ENCODE measurements around the gene UBE2G2.

UBE2G2 gene

DNA sequence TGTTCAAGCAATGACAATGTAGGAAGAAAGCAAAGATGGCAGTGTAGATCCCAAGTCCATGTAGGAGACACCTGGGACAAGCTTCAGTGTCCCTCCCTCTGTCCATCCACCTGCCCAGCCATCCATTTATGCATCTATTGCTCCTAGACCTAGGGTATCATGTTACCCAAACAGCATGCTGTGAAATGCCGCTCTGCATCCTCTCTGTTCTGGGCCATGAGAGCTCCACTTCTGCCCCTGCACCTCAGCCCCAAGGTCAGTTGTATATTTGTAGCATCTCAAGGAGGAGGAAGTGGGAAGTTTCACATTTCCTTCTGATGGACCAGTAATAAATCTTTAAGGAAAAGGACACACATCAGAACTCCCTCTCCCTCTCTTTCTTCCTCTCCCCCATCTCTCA lies 62.3 kb downstream of the UBE2G2 start:
- no CpG with 5 or more reads among the region's 1 CpG for WGBS (ENCODE audit: extremely low coverage, insufficient coverage, low lambda C conversion rate)
- Histone ChIP-seq H3K9ac (ENCODE audit: low read length) (no peak overlapping the region), H3K27me3 (ENCODE audit: insufficient read depth, low read length, poor library complexity) (no peaks in the 10 kb centered on the region), H2BK120ac (ENCODE audit: low read depth, low read length) (no peak overlapping the region), H3K79me1 (ENCODE audit: low read length) (no peaks in the 10 kb centered on the region), H3K36me3 (ENCODE audit: control insufficient read depth, insufficient read depth, low read length) (no peaks in the 10 kb centered on the region), H3K4me2 (ENCODE audit: low read length) (no peak overlapping the region), H3K56ac (ENCODE audit: low read length) (no peak overlapping the region), H3K79me2 (ENCODE audit: control insufficient read depth, insufficient read depth, low read length) (no peaks in the 10 kb centered on the region), H3K23ac (ENCODE audit: low read length) (no peak overlapping the region), H3K4ac (ENCODE audit: low read depth, low read length) (no peak overlapping the region), H2AK5ac (ENCODE audit: low read length) (no peak overlapping the region), H3K4me3 (ENCODE audit: low read length) (peak overlapping the region; percentile 9), H4K8ac (ENCODE audit: low read depth, low read length) (no peak overlapping the region), H4K5ac (ENCODE audit: low read length) (no peak overlapping the region), H3K4me1 (ENCODE audit: control insufficient read depth, low read depth, low read length) (no peaks in the 10 kb centered on the region), H2BK5ac (ENCODE audit: low read length) (no peak overlapping the region), H2BK15ac (replicated peaks; ENCODE audit: low read depth) (no peak overlapping the region), H3K18ac (ENCODE audit: low read length) (no peak overlapping the region), H3K27ac (ENCODE audit: low read depth, low read length) (no peak overlapping the region)
- DNase-seq = no peak

DNA sequence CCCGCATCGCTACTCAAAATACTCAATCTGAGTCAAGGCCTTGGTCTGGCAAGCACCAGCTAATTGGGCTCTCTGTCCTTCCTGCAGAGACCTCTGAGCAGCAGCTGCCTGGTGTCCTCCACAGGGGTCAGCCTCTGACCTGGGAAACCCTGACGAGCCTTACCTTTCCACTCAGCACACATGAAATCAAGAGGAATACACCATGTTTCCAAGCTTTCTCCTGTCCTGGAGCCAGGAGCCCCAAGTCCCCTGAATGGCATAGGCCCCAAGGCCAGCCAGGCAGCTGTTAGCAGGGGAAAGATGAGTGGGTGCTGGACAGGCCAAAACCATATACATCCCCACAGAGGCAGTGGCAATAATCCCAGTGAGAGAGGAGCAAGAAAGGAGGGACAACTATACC lies 63.0 kb downstream of the UBE2G2 start:
- DNase-seq = no peak
- no peak overlapping the region for H4K5ac ChIP-seq (ENCODE audit: low read length)
- no CpG with 5 or more reads among the region's 3 CpGs for WGBS (ENCODE audit: extremely low coverage, insufficient coverage, low lambda C conversion rate)

DNA sequence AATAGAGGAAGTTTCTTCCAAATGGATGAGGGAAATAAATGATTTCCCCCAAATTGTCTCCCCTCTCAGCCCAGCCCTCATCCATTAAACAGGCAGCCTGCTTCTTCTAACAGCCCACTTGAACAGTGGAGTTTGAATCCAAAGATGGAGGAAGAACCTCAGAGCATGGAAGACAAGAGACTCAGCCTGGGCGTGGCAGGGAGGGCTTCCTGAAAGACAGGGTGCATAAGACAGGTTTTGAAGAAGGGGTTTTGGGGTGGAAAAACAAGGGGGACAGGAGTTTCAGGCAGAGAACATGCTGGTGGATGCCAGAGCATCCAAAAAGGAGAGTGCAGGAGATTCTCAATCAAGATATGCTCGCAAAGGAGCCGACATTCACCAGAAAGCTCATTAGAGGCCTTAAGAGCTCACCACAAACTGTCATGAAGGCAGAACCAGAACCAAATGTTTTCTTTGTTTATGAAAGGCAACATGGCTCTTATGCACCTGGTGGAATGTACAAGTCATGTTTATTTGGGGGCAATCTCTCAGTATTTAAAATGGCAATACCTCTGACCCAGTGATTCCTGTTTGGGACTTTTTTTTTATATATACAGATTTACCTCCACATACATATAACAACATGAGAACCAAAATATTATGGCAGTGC lies 63.8 kb downstream of the UBE2G2 start:
- WGBS (ENCODE audit: extremely low coverage, insufficient coverage, low lambda C conversion rate) = no CpG with 5 or more reads among the region's 3 CpGs
- peak; percentile 75 for DNase-seq
- H4K5ac ChIP-seq (ENCODE audit: low read length) = no peak overlapping the region

More for the DNA sequence above, 63.0 kb downstream of the UBE2G2 start:
- Histone ChIP-seq H2BK15ac (replicated peaks; ENCODE audit: low read depth) (no peak overlapping the region), H3K36me3 (ENCODE audit: control insufficient read depth, insufficient read depth, low read length) (no peaks in the 10 kb centered on the region), H3K27me3 (ENCODE audit: insufficient read depth, low read length, poor library complexity) (no peaks in the 10 kb centered on the region), H3K9ac (ENCODE audit: low read length) (no peak overlapping the region), H3K4me3 (ENCODE audit: low read length) (peak overlapping the region; percentile 3), H3K27ac (ENCODE audit: low read depth, low read length) (no peak overlapping the region), H2AK5ac (ENCODE audit: low read length) (no peak overlapping the region), H3K4me1 (ENCODE audit: control insufficient read depth, low read depth, low read length) (no peaks in the 10 kb centered on the region), H3K56ac (ENCODE audit: low read length) (no peak overlapping the region), H3K23ac (ENCODE audit: low read length) (no peak overlapping the region), H2BK5ac (ENCODE audit: low read length) (no peak overlapping the region), H2BK120ac (ENCODE audit: low read depth, low read length) (no peak overlapping the region), H4K8ac (ENCODE audit: low read depth, low read length) (no peak overlapping the region), H3K4me2 (ENCODE audit: low read length) (no peak overlapping the region), H3K18ac (ENCODE audit: low read length) (no peak overlapping the region), H3K4ac (ENCODE audit: low read depth, low read length) (no peak overlapping the region), H3K79me2 (ENCODE audit: control insufficient read depth, insufficient read depth, low read length) (no peaks in the 10 kb centered on the region), H3K79me1 (ENCODE audit: low read length) (no peaks in the 10 kb centered on the region)

DNA sequence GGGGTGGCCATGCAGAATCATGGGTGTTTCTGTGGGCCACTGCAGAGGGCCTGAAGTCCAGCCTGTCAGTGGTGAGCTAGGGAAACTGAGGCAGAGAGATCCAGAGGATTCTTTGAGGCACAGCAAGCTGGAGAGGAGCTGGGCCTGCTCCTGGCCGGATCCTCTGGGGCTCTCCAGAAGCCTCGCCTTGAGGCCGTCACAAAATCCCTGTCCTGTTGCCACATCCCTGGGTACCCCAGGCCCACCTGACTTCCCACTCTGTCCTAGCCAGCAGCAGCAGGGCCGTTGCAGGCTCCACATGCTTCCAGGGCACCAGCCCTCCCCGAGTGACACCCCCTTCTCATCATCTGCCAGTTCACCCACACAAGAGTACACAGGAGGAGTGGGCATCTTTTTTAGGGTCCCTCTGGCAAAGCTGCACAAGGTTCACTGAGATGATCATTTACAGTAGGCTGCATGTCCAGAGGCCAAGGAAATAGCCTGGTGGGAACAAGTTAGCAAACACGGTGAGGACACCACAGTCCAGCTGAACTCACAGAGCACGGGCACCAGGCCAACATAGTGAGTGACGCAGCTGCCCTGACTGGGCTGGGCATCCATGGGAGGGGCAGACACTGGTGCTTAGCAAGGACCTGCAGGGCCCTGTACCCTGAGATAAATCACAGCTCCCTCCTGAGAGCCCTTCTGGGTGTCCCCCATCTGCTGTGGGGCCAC lies 65.2 kb downstream of the UBE2G2 start:
- no peak overlapping the region for H4K8ac ChIP-seq (ENCODE audit: low read depth, low read length)
- H3K18ac ChIP-seq (ENCODE audit: low read length) = no peak overlapping the region
- no peak overlapping the region for H2BK15ac ChIP-seq (replicated peaks; ENCODE audit: low read depth)
- no peak overlapping the region for H3K4me3 ChIP-seq (ENCODE audit: low read length)
- no peak overlapping the region for H3K23ac ChIP-seq (ENCODE audit: low read length)
- no CpG with 5 or more reads among the region's 8 CpGs for WGBS (ENCODE audit: extremely low coverage, insufficient coverage, low lambda C conversion rate)
- H2BK120ac ChIP-seq (ENCODE audit: low read depth, low read length) = no peak overlapping the region
- no peaks in the 10 kb centered on the region for H3K36me3 ChIP-seq (ENCODE audit: control insufficient read depth, insufficient read depth, low read length)
- no peak overlapping the region for H4K5ac ChIP-seq (ENCODE audit: low read length)
- no peaks in the 10 kb centered on the region for H3K27me3 ChIP-seq (ENCODE audit: insufficient read depth, low read length, poor library complexity)
- H3K4ac ChIP-seq (ENCODE audit: low read depth, low read length) = no peak overlapping the region
- H3K56ac ChIP-seq (ENCODE audit: low read length) = no peak overlapping the region
- no peaks in the 10 kb centered on the region for H3K4me1 ChIP-seq (ENCODE audit: control insufficient read depth, low read depth, low read length)
- H3K9ac ChIP-seq (ENCODE audit: low read length) = no peak overlapping the region
- no peak overlapping the region for H2BK5ac ChIP-seq (ENCODE audit: low read length)
- DNase-seq = no peak
- H3K79me2 ChIP-seq (ENCODE audit: control insufficient read depth, insufficient read depth, low read length) = no peaks in the 10 kb centered on the region
- no peaks in the 10 kb centered on the region for H3K79me1 ChIP-seq (ENCODE audit: low read length)
- no peak overlapping the region for H3K4me2 ChIP-seq (ENCODE audit: low read length)
- no peak overlapping the region for H2AK5ac ChIP-seq (ENCODE audit: low read length)
- no peak overlapping the region for H3K27ac ChIP-seq (ENCODE audit: low read depth, low read length)

More for the DNA sequence above, 63.8 kb downstream of the UBE2G2 start:
- Histone ChIP-seq H3K4me2 (ENCODE audit: low read length) (no peak overlapping the region), H2BK15ac (replicated peaks; ENCODE audit: low read depth) (no peak overlapping the region), H2BK5ac (ENCODE audit: low read length) (no peak overlapping the region), H4K8ac (ENCODE audit: low read depth, low read length) (no peak overlapping the region), H3K23ac (ENCODE audit: low read length) (no peak overlapping the region), H3K27ac (ENCODE audit: low read depth, low read length) (no peak overlapping the region), H3K79me1 (ENCODE audit: low read length) (no peaks in the 10 kb centered on the region), H3K27me3 (ENCODE audit: insufficient read depth, low read length, poor library complexity) (no peaks in the 10 kb centered on the region), H3K79me2 (ENCODE audit: control insufficient read depth, insufficient read depth, low read length) (no peaks in the 10 kb centered on the region), H3K9ac (ENCODE audit: low read length) (no peak overlapping the region), H3K4me1 (ENCODE audit: control insufficient read depth, low read depth, low read length) (no peaks in the 10 kb centered on the region), H3K4me3 (ENCODE audit: low read length) (no peak overlapping the region), H2AK5ac (ENCODE audit: low read length) (no peak overlapping the region), H3K36me3 (ENCODE audit: control insufficient read depth, insufficient read depth, low read length) (no peaks in the 10 kb centered on the region), H3K56ac (ENCODE audit: low read length) (no peak overlapping the region), H2BK120ac (ENCODE audit: low read depth, low read length) (no peak overlapping the region), H3K4ac (ENCODE audit: low read depth, low read length) (no peak overlapping the region), H3K18ac (ENCODE audit: low read length) (no peak overlapping the region)

DNA sequence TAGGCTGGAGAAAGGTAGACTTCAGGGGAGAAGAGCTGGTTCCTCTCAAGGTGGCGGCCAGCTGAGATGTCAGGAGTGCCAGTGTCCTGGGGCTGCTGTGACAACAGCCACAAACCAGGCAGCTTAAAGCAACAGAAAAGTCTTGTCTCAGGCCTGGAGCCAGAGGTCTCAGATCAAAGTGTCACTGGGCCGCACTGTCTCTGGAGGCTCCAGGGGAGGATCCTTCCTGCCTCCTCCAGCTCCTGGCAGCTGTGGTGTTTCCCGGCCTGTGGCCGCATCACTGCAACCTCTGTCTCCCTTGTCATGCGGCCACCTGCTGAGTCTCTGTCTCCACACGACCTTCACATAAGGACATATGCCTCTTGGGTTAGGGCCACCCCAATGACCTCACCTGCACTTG lies 65.8 kb downstream of the UBE2G2 start:
- DNase-seq = no peak
- no peak overlapping the region for H3K4me3 ChIP-seq (ENCODE audit: low read length)
- no peak overlapping the region for H3K56ac ChIP-seq (ENCODE audit: low read length)
- no peak overlapping the region for H2AK5ac ChIP-seq (ENCODE audit: low read length)
- no peak overlapping the region for H3K18ac ChIP-seq (ENCODE audit: low read length)
- no peaks in the 10 kb centered on the region for H3K79me2 ChIP-seq (ENCODE audit: control insufficient read depth, insufficient read depth, low read length)
- no CpG with 5 or more reads among the region's 6 CpGs for WGBS (ENCODE audit: extremely low coverage, insufficient coverage, low lambda C conversion rate)
- H2BK120ac ChIP-seq (ENCODE audit: low read depth, low read length) = no peak overlapping the region
- H3K27me3 ChIP-seq (ENCODE audit: insufficient read depth, low read length, poor library complexity) = no peaks in the 10 kb centered on the region
- H3K79me1 ChIP-seq (ENCODE audit: low read length) = no peaks in the 10 kb centered on the region
- no peak overlapping the region for H4K8ac ChIP-seq (ENCODE audit: low read depth, low read length)
- no peaks in the 10 kb centered on the region for H3K4me1 ChIP-seq (ENCODE audit: control insufficient read depth, low read depth, low read length)
- no peak overlapping the region for H3K9ac ChIP-seq (ENCODE audit: low read length)
- H2BK15ac ChIP-seq (replicated peaks; ENCODE audit: low read depth) = no peak overlapping the region
- H2BK5ac ChIP-seq (ENCODE audit: low read length) = no peak overlapping the region
- no peak overlapping the region for H3K27ac ChIP-seq (ENCODE audit: low read depth, low read length)
- no peaks in the 10 kb centered on the region for H3K36me3 ChIP-seq (ENCODE audit: control insufficient read depth, insufficient read depth, low read length)
- no peak overlapping the region for H4K5ac ChIP-seq (ENCODE audit: low read length)
- no peak overlapping the region for H3K23ac ChIP-seq (ENCODE audit: low read length)
- H3K4me2 ChIP-seq (ENCODE audit: low read length) = no peak overlapping the region
- no peak overlapping the region for H3K4ac ChIP-seq (ENCODE audit: low read depth, low read length)
